Tongue (tissue), 2 donors: Measurements from ENCODE around the gene PI4KA. TPM values are rescaled to one million over a fixed set of nuclear protein-coding genes. Genes with fewer than 3 reads are reported as not detected.
"Not testable (repeated sequence)": the region's sequence is repeated elsewhere in the genome, so short reads cannot be mapped to it uniquely, and the experiment has no call there.

Experiments
- DNase-seq: peaks from one replicate; pipeline ENCODE4 v3.0.0-alpha.2; 2015
- total RNA-seq: library from RNA; depleted of rRNA; stranded (reverse); fragments of >200 nt; gene quantifications from one replicate; pipeline ENCODE4 v1.2.3, GENCODE V29; 2014

The PI4KA gene
- total RNA-seq, 1 donor from 2014 or later, result 38.1 TPM

- no peak for DNase-seq
Measured at GRCh38 chr22:20847318-20847822, 11.2 kb downstream of the PI4KA start.

- no peak for DNase-seq
Measured at GRCh38 chr22:20844055-20845037, 14.3 kb downstream of the PI4KA start.

GRCh38 chr22:20843501-20843900 lies 15.1 kb downstream of the PI4KA start:
- DNase-seq, result no peak

- DNase-seq, result no peak
Measured at GRCh38 chr22:20840646-20841371, 17.8 kb downstream of the PI4KA start.

GRCh38 chr22:20839837-20840645 lies 18.6 kb downstream of the PI4KA start:
- DNase-seq, result no peak

GRCh38 chr22:20839354-20839753 lies 19.3 kb downstream of the PI4KA start:
- not testable (repeated sequence) for DNase-seq

GRCh38 chr22:20836987-20837823 lies 21.4 kb downstream of the PI4KA start:
- DNase-seq, result no peak

- DNase-seq, result no peak
Measured at GRCh38 chr22:20834725-20835124, 23.9 kb downstream of the PI4KA start.

- peak; percentile 46 for DNase-seq
Measured at GRCh38 chr22:20834206-20834605, 24.4 kb downstream of the PI4KA start.

GRCh38 chr22:20833225-20833665 lies 25.4 kb downstream of the PI4KA start:
- DNase-seq, result no peak

- DNase-seq, result no peak
Measured at GRCh38 chr22:20829491-20830134, 29.0 kb downstream of the PI4KA start.

- not testable (repeated sequence) for DNase-seq
Measured at GRCh38 chr22:20826373-20827152, 32.0 kb downstream of the PI4KA start.

GRCh38 chr22:20825624-20826023 lies 33.0 kb downstream of the PI4KA start:
- DNase-seq, result no peak

GRCh38 chr22:20825216-20825615 lies 33.4 kb downstream of the PI4KA start:
- not testable (repeated sequence) for DNase-seq

GRCh38 chr22:20823264-20823663 lies 35.3 kb downstream of the PI4KA start:
- no peak for DNase-seq

GRCh38 chr22:20822240-20822639 lies 36.4 kb downstream of the PI4KA start:
- no peak for DNase-seq

- DNase-seq, result not testable (repeated sequence)
Measured at GRCh38 chr22:20821717-20822239, 36.8 kb downstream of the PI4KA start.

- DNase-seq, result no peak
Measured at GRCh38 chr22:20819471-20819870, 39.1 kb downstream of the PI4KA start.

- no peak for DNase-seq
Measured at GRCh38 chr22:20818471-20818870, 40.1 kb downstream of the PI4KA start.
